HG03095 (cell line): ENCODE measurements around the gene IMPA2.
A peak's percentile ranks its signal among the peaks of the same experiment; 100 is the strongest.
"Not testable (repeated sequence)": the region's sequence is repeated elsewhere in the genome, so short reads cannot be mapped to it uniquely, and the experiment has no call there.

ENCODE experiments used
- ATAC-seq: cut with Tn5 transposase; IDR thresholded peaks from one replicate; pipeline ENCODE4 v1.9.1; 2021; ENCODE audit warnings: moderate library complexity; ENCODE audit not compliant: unreplicated experiment

IMPA2 gene

GRCh38 chr18:11981192-11981542 is at the start of gene IMPA2:
Gene IMPA2 (plus strand): TSS chr18:11981507. CDS start chr18:11981670, 163 bp downstream.
- ATAC-seq, result no peak

- ATAC-seq, result no peak
Observed at GRCh38 chr18:11932393-11932792, 48.9 kb upstream of the IMPA2 start.

GRCh38 chr18:11937874-11938478 is 43.3 kb upstream of the IMPA2 start:
- ATAC-seq, result no peak

- ATAC-seq, result no peak
Observed at GRCh38 chr18:11940956-11941355, 40.4 kb upstream of the IMPA2 start.

- ATAC-seq, result no peak
Observed at GRCh38 chr18:11943551-11943950, 37.8 kb upstream of the IMPA2 start.

GRCh38 chr18:11944252-11944651 is 37.1 kb upstream of the IMPA2 start:
- no peak for ATAC-seq

GRCh38 chr18:11944786-11945185 is 36.5 kb upstream of the IMPA2 start:
- ATAC-seq, result no peak

GRCh38 chr18:11945834-11946659 is 35.3 kb upstream of the IMPA2 start:
- not testable (repeated sequence) for ATAC-seq

- ATAC-seq, result no peak
Observed at GRCh38 chr18:11946756-11947155, 34.6 kb upstream of the IMPA2 start.

- peak; percentile 81 for ATAC-seq
Observed at GRCh38 chr18:11947214-11948191, 33.8 kb upstream of the IMPA2 start.

GRCh38 chr18:11948852-11949523 is 32.3 kb upstream of the IMPA2 start:
- ATAC-seq, result no peak

- no peak for ATAC-seq
Observed at GRCh38 chr18:11950824-11951223, 30.5 kb upstream of the IMPA2 start.

GRCh38 chr18:11951390-11951851 is 29.9 kb upstream of the IMPA2 start:
- ATAC-seq, result no peak

GRCh38 chr18:11953113-11953512 is 28.2 kb upstream of the IMPA2 start:
- ATAC-seq, result no peak

GRCh38 chr18:11955239-11956029 is 25.9 kb upstream of the IMPA2 start:
- ATAC-seq, result no peak

- no peak for ATAC-seq
Observed at GRCh38 chr18:11956371-11957308, 24.7 kb upstream of the IMPA2 start.

GRCh38 chr18:11957636-11958035 is 23.7 kb upstream of the IMPA2 start:
- ATAC-seq, result no peak

GRCh38 chr18:11959651-11960050 is 21.7 kb upstream of the IMPA2 start:
- not testable (repeated sequence) for ATAC-seq
